D721Med (cell line): ENCODE data around the gene SNRK.

Source experiments
- DNase-seq: peaks from one replicate; pipeline ENCODE4 v3.0.0; 2011; ENCODE audit warnings: low spot score; ENCODE audit not compliant: insufficient read length
- FAIRE-seq: peaks from 2 replicates; lab custom pipeline; 2011; peaks lifted over from hg19 to GRCh38; lab: Jason Lieb, UNC
- TF ChIP-seq, protein P1 (sequence below): IDR thresholded peaks from 2 replicates; pipeline ENCODE4 v1.5.1; 2012; ENCODE audit warnings: mild to moderate bottlenecking, control low read depth; ENCODE audit not compliant: insufficient read depth; ENCODE audit errors: missing control alignments

Gene SNRK

DNA sequence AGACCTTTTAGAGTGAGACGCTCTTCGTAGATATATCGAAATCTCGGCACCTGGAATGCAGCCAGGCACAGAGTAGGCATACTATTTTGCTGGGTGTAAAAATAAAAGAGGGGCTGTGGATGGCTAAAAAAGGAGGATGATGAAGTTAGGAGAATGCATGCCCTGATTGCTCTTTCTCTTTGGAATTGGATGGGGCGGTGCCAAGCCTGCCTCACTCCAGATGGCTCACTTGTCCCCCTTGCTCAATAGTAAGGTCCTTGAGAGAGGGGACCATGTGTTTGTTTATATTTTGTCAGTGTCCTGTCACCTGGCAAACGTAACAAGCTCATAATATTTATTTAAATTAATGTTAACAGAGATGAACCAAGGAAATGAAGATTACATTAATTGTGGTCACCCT lies 33.0 kb downstream of the SNRK start:
- TF ChIP-seq, protein P1, sequence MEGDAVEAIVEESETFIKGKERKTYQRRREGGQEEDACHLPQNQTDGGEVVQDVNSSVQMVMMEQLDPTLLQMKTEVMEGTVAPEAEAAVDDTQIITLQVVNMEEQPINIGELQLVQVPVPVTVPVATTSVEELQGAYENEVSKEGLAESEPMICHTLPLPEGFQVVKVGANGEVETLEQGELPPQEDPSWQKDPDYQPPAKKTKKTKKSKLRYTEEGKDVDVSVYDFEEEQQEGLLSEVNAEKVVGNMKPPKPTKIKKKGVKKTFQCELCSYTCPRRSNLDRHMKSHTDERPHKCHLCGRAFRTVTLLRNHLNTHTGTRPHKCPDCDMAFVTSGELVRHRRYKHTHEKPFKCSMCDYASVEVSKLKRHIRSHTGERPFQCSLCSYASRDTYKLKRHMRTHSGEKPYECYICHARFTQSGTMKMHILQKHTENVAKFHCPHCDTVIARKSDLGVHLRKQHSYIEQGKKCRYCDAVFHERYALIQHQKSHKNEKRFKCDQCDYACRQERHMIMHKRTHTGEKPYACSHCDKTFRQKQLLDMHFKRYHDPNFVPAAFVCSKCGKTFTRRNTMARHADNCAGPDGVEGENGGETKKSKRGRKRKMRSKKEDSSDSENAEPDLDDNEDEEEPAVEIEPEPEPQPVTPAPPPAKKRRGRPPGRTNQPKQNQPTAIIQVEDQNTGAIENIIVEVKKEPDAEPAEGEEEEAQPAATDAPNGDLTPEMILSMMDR = no peak
- no peak for FAIRE-seq

DNA sequence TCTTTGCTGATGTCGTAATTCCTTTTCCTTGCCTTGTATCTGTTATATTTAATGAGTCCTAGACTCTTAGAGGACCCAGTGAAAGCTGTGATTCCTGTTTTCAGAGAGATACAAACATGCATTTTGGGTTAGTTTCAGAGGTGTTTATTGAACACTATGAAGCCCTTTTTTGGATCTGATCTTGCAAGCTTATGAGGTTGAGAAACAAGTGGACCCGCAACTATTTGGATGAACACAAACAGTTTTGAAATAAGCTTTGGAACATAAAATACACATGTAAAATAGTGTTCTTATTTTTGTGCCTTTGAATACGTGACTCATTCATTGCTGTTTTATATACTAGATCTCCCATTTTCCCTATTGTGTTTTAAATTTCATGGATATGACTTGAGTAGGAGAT lies 33.5 kb downstream of the SNRK start:
- no peak for FAIRE-seq
- TF ChIP-seq, protein P1 = no peak

More for the DNA sequence above, 33.0 kb downstream of the SNRK start:
- no peak for DNase-seq

DNA sequence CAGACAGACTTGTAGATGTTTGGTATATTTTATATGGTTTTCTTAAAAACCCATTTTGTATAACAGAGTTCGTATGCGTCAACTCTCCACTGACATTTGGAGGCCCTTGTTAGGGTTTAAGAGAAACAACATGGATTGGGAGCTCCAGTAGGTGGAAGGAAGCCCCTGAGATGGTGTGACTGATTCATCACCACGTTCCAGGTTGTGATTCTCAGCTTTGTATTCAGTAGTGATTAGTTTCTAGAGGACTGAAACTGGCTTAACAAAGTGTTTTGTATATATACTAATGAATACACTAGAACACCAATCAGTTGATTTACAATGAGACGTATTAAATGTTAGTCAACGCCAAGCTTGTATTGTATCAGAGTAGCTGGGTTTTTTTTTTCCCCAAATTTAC lies 33.9 kb downstream of the SNRK start:
- TF ChIP-seq, protein P1 = no peak
- DNase-seq (no peak), FAIRE-seq (no peak)

More for the DNA sequence above, 33.5 kb downstream of the SNRK start:
- no peak for DNase-seq

DNA sequence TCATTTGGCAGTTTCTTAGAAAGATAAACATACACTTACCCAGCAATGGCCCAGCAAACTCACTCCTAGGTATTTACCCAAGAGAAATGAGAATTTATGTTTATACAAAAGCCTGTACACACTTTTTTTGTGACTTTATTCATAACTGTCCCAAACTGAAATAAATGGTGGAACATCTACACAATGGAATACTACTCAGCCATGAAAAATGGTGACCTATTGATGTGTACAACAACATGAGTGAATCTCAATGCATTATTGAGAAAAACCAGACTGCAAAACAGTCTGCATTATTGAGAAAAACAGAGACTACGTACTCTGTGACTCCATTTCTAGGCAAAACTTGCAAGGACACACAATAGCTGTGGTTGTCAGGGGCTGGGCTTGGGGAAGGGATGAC lies 37.2 kb downstream of the SNRK start:
- TF ChIP-seq, protein P1 = no peak
- FAIRE-seq = no peak
- no peak for DNase-seq

DNA sequence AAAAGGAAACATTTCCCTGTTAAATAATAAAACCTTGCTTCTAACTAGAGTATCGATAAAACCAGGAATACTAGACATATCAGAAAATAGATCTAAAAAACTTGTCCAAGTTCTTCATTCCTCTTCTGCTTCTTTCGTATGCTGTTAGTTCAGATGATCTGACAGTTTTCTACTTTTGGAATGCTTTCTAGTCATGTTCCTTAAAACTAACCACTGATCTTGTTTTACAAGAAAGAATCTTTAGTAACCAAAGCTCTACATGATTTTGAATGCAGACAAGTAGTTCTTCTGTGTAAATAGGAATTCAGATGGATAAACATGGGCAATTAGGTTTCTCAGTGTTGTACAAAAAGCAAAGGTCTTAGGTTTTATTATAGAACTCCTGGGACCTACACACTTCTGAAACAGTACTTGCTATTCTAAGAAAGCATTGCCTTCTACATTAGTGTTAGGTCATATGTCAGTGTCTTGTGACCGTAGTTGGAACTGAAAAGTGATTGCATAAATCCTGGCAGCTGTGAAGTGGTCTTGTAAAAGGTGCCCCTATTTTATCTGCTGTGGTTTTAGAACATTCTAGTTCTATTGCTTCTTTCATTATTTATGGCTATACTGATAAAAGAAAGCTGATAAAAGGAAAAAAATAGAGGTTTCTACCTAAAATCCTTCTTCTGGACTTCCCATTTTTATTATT lies 40.7 kb downstream of the SNRK start:
- FAIRE-seq (peak; percentile 44), DNase-seq (no peak)
- TF ChIP-seq, protein P1 = no peak

DNA sequence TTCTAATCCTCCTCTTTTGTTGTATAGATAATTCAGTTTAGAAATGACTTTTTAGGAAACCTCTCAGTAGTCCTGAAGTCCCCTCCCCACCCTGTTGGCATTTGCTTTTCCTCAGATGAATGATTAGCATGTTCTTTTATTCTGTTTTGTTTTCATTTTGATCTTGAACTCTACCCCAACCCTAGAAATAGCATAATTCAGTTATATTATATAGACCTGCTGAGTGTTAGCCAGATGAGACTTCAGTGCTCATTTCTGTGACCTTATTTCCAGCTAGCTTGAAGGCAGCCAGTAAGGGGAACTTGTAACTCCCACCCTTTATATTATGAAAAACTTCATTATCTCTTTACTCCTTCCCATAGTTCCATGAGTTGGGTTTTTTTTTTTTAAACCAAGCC lies 41.2 kb downstream of the SNRK start:
- TF ChIP-seq, protein P1 = no peak
- FAIRE-seq (no peak), DNase-seq (no peak)

DNA sequence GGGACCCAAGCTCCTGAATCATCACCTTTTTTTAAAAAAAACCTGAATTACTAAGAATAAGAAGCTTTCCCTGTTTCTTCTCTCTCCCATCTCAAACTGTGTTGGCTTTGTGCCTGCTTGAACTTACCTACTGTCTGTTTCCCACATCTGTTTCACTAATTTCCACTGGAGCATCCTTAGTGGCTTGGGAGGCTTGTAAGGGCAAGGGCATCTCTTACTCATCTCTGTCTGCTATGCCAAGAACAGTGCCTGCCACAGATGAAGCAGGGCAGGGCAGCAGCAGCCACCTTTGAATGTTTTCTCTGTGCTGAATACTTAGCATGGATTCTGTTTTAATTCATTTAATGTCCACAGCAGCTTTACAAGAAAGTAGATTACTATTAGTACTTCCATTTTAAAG lies 42.3 kb downstream of the SNRK start:
- TF ChIP-seq, protein P1 = no peak
- FAIRE-seq = no peak
- DNase-seq = no peak
